ENCODE data around the gene ITIH5. TPM values are rescaled to one million over a fixed set of nuclear protein-coding genes. Genes with fewer than 3 reads are reported as not detected.

The ITIH5 gene
- total and polyA plus RNA-seq, 2 of the 8 experiments (the other 6 are each of a cell fraction or from before 2014, with no cell fraction given): 5.8 to 7.6 TPM

DNA sequence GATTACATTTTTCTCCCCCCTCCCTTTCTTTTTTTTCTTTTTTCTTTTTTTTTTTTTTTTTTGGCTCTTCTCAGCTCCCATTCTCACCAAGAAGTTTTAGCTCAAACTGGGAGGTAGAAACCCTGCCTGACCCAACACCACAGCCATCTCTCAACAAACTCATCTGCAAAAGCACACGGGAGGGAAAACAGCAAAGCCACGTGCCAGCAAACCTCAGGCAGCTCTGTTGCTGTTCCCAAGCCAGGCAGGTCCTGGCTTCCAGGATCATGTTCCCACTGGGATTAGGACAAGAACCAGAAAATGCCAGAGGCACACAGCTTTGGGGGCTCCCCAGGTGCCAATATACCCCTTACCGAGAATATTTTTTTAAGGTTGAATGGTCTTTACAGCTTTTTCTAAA lies 56.7 kb downstream of the ITIH5 start:
- no peaks in the 10 kb centered on the region for H3K4me1 ChIP-seq (replicated peaks in 1 of 4; ENCODE audit: control insufficient read depth in 3 of 4, insufficient read depth in 4 of 4, low read length in 3 of 4)
- H4K20me1 ChIP-seq (replicated peaks in 1 of 2; ENCODE audit: control insufficient read depth in 1 of 2, insufficient read depth in 2 of 2, low read length in 2 of 2): no peaks in the 10 kb centered on the region
- peak overlapping the region; percentile 39; the same call in 1 of the 2 replicates for H4K8ac ChIP-seq (ENCODE audit: extremely low read depth, insufficient read depth, low read length)
- no peak overlapping the region for H3K4me2 ChIP-seq (ENCODE audit: insufficient read depth in 1 of 2, low read depth in 2 of 2, low read length in 2 of 2)
- no peak overlapping the region for H3K4me3 ChIP-seq (ENCODE audit: extremely low read depth in 1 of 4, insufficient read depth in 2 of 4, low read depth in 3 of 4, low read length in 4 of 4)
- FAIRE-seq (no peak), DNase-seq (ENCODE audit: low read depth in 1 of 2, low spot score in 2 of 2) (no peak)
- no peak overlapping the region for H2BK20ac ChIP-seq (ENCODE audit: low read length)
- H2BK12ac ChIP-seq (ENCODE audit: low read depth, low read length): no peak overlapping the region
- H3K23me2 ChIP-seq (ENCODE audit: low read depth, low read length): no peaks in the 10 kb centered on the region
- H4K91ac ChIP-seq (replicated peaks; ENCODE audit: insufficient read length, low read length): no peak overlapping the region
- H3K18ac ChIP-seq (ENCODE audit: extremely low read depth, low read length): no peak overlapping the region
- POLR2A ChIA-PET (ENCODE audit: partially characterized antibody): no interaction called here
- H3K4ac ChIP-seq (replicated peaks; ENCODE audit: insufficient read length, low read depth, low read length): no peak overlapping the region
- no peak overlapping the region for H2AFZ ChIP-seq (ENCODE audit: low read length)
- 72% methylated on average over 3 of the region's 3 CpGs; no CpG with 5 or more reads in 1 of the 2 experiments for WGBS, 2 experiments (ENCODE audit: extremely low coverage in 1 of 2, insufficient coverage in 1 of 2, insufficient read length in 1 of 2, insufficient replicate concordance in 2 of 2, low coverage in 1 of 2, low lambda C conversion rate in 2 of 2, missing lambda C conversion rate in 1 of 2)
- no peaks in the 10 kb centered on the region; a peak in 1 of 7 replicates for H3K27me3 ChIP-seq (replicated peaks in 1 of 4; ENCODE audit: control insufficient read depth in 3 of 4, extremely low read depth in 1 of 4, insufficient read depth in 3 of 4, low read length in 3 of 4)
- H3K9me3 ChIP-seq (ENCODE audit: insufficient read depth in 2 of 2, low read depth in 1 of 2, low read length in 1 of 2): no peaks in the 10 kb centered on the region
- no peak overlapping the region for H3K9ac ChIP-seq (replicated peaks in 1 of 4; ENCODE audit: extremely low read depth in 1 of 4, low read depth in 3 of 4, low read length in 3 of 4)
- no peak overlapping the region for H3K23ac ChIP-seq (ENCODE audit: insufficient read length)
- no peak overlapping the region for H2BK120ac ChIP-seq (replicated peaks; ENCODE audit: low read depth, low read length)
- CTCF ChIA-PET (ENCODE audit: partially characterized antibody): interaction anchor here (0.7 to 2.4 kb wide), 4 partner anchors 13 to 82 kb away, joined by 3 to 9 read pairs (median 4); no protein-coding TSS in a partner anchor
- no peak overlapping the region for H3K56ac ChIP-seq (replicated peaks; ENCODE audit: insufficient read length, low read depth, low read length)
- H2BK15ac ChIP-seq (ENCODE audit: low read length): no peak overlapping the region
- no peak overlapping the region for H2BK5ac ChIP-seq (ENCODE audit: low read depth, low read length)
- H2AK5ac ChIP-seq (ENCODE audit: low read depth, low read length): no peak overlapping the region
- no peaks in the 10 kb centered on the region for H3K79me1 ChIP-seq (ENCODE audit: low read depth, low read length)
- no peak overlapping the region for H3K14ac ChIP-seq (ENCODE audit: insufficient read length)
- no peaks in the 10 kb centered on the region for H3K79me2 ChIP-seq (ENCODE audit: control insufficient read depth in 1 of 2, insufficient read depth in 2 of 2, low read length in 2 of 2)
- no peaks in the 10 kb centered on the region for H3K36me3 ChIP-seq (ENCODE audit: control insufficient read depth in 2 of 4, insufficient read depth in 4 of 4, low read length in 3 of 4)
- H3K27ac ChIP-seq (ENCODE audit: low read depth, low read length): no peak overlapping the region
- H4K5ac ChIP-seq (ENCODE audit: insufficient read length, low read depth, low read length): no peak overlapping the region
- TF ChIP-seq NANOG (IDR thresholded peaks at IDR 0.05; ENCODE audit: insufficient read depth, low read depth, low read length, poor library complexity, severe bottlenecking) (no peak), EGR1 (IDR thresholded peaks at IDR 0.05; ENCODE audit: borderline replicate concordance, low read depth, low read length) (no peak), CBX8 (IDR thresholded peaks at IDR 0.05; ENCODE audit: borderline replicate concordance, low read depth, low read length) (no peak), HDAC6 (IDR thresholded peaks at IDR 0.05; ENCODE audit: low read depth, low read length) (no peak), BRCA1 (IDR thresholded peaks at IDR 0.05; ENCODE audit: low read depth, low read length) (no peak), BACH1 (IDR thresholded peaks at IDR 0.05; ENCODE audit: low read length) (no peak), EP300 (IDR thresholded peaks at IDR 0.05; ENCODE audit: borderline replicate concordance in 1 of 2, low read depth in 2 of 2, low read length in 2 of 2) (no peak), SAP30 (IDR thresholded peaks at IDR 0.05; ENCODE audit: insufficient read depth, insufficient replicate concordance, low read length) (no peak), JUND (IDR thresholded peaks at IDR 0.05; ENCODE audit: low read length) (no peak), MAFK (IDR thresholded peaks at IDR 0.05; ENCODE audit: low read depth, low read length) (no peak), CEBPB (IDR thresholded peaks at IDR 0.05; ENCODE audit: low read depth, low read length) (no peak)
- TF ChIP-seq, protein P1, sequence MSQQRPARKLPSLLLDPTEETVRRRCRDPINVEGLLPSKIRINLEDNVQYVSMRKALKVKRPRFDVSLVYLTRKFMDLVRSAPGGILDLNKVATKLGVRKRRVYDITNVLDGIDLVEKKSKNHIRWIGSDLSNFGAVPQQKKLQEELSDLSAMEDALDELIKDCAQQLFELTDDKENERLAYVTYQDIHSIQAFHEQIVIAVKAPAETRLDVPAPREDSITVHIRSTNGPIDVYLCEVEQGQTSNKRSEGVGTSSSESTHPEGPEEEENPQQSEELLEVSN (IDR thresholded peaks at IDR 0.05): peak; percentile 75
- TF ChIP-seq, protein P2, sequence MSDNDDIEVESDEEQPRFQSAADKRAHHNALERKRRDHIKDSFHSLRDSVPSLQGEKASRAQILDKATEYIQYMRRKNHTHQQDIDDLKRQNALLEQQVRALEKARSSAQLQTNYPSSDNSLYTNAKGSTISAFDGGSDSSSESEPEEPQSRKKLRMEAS (IDR thresholded peaks at IDR 0.05): peak; percentile 66

Measured in H1 (cell line).